Retinal pigment epithelial cell (primary cell): ENCODE results near the gene SRRM1.
"Not testable (repeated sequence)": the region's sequence is repeated elsewhere in the genome, so short reads cannot be mapped to it uniquely, and the experiment has no call there.

Source experiments
- DNase-seq: peaks from one replicate; pipeline ENCODE4 v3.0.0-alpha.2; 2010; ENCODE audit warnings: low read depth
- H3K4me3 ChIP-seq: 2 replicates; pipeline ENCODE4 v1.5.1; 2011; ENCODE audit warnings: mild to moderate bottlenecking, low read length, control low read depth, moderate library complexity
- CTCF ChIP-seq: conservative IDR thresholded peaks from 2 replicates; pipeline ENCODE4 v1.5.1; 2011; ENCODE audit warnings: low read depth, low read length, control low read depth, inconsistent platforms

Gene SRRM1

DNA sequence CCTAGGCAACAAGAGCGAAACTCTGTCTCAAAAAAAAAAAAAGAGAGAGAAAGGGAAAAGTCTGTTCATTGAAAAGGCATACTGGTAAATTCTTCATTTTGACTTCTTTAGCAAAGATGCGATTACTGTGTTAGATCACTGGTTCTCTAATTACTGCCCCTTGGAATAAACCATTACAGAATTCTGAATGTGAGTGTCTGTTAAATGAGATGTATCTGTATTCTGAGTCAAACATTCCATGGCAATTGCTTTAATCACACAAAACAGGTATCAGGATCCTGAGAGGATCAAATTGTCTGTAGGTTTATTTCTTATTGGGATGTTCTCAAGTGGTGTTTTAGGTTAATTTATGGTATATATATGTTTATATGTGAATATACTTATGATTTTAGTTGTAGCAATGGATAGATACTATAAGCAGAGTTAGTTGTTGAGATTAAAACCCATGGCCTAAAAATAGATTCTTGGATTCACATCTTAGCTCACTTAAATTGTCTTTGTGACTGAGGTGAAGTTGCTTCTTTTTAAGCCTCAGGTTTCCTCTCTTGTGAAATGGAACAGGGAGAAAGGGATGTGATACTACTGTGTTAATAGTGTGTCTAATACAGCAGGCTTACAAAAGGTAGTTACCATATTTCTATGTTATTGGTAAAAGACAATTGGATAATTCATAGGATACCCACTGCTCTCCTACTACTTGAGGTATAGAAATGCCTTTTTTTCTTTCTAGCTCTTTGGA is 16.2 kb downstream of the SRRM1 start:
- no peak for DNase-seq
- no peak overlapping the region for H3K4me3 ChIP-seq
- no peak for TF ChIP-seq CTCF

GRCh38 chr1:24659993-24660665 is 17.0 kb downstream of the SRRM1 start:
- TF ChIP-seq CTCF, result no peak
- H3K4me3 ChIP-seq, result no peak overlapping the region
- no peak for DNase-seq

GRCh38 chr1:24664507-24665033 is 21.5 kb downstream of the SRRM1 start:
- no peak for TF ChIP-seq CTCF
- DNase-seq, result no peak
- no peak overlapping the region for H3K4me3 ChIP-seq

- DNase-seq, result no peak
- TF ChIP-seq CTCF, result no peak
- no peak overlapping the region for H3K4me3 ChIP-seq
Observed at GRCh38 chr1:24666794-24667193, 23.7 kb downstream of the SRRM1 start.

GRCh38 chr1:24671372-24671771 is 28.3 kb downstream of the SRRM1 start:
- DNase-seq, H3K4me3 ChIP-seq: not testable (repeated sequence)

DNA sequence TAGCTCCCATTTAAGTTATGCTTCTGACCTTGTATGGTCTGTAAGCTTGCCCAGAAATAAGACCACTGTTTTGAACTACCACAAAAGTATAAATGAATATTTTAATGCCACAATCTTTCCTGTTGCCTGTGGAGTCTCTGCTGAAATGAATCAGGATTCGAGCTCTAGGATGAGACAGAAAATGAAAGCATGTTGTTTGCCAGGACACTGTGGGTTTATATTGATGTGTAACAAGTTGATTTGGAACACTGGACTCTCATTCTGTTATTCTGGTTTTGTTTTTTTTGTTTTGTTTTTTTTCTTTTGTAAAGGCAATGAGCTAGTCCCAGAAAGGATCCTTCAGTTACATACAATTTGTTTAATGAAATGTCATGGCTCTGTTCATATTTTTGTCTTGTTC is 29.6 kb downstream of the SRRM1 start:
- H3K4me3 ChIP-seq, DNase-seq: not testable (repeated sequence)

DNA sequence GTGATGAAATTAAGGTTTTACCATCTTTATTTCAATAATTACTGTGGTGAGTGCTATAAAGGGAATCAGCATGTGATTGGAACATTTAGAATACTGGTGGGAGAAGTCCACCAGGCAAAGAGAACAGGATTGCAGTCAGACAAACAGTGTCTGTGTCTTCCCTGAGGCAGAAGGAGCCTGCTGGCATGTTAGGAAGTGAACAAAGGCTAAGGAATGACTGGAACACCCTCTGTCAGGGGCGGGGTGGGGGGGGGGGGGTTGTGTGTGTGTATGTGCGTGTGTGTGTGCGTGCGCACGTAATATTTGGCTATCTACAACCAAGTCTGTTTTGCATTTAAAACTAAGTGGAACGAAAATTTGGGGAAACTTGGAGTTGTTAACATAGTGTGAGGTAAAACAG is 30.2 kb downstream of the SRRM1 start:
- no peak for TF ChIP-seq CTCF
- DNase-seq, result no peak
- no peak overlapping the region for H3K4me3 ChIP-seq

DNA sequence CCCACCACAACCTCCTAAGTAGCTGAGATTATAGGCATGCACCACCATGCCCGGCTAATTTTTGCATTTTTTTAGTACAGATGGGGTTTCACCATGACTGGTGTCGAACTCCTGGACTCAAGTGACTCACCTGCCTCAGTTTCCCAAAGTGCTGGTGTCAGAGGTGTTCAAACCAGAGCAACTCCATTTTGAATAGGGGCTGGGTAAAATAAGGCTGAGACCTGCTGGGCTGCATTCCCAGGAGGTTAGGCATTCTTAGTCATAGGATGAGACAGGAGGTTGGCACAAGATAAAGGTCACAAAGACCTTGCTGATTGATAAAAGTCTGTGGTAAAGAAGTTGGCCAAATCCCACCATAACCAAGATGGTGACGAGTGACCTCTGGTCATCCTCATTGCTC is 35.3 kb downstream of the SRRM1 start:
- not testable (repeated sequence) for H3K4me3 ChIP-seq, DNase-seq
